NCI-H345 treated with DMSO at 0.1 percent for 48 hours (cell line): ENCODE data around the gene STK10.

Experiments
- DNase-seq: peaks from one replicate; lab custom pipeline; 2025; ENCODE audit not compliant: unreplicated experiment; lab: John Stamatoyannopoulos, UW

STK10 gene

DNA sequence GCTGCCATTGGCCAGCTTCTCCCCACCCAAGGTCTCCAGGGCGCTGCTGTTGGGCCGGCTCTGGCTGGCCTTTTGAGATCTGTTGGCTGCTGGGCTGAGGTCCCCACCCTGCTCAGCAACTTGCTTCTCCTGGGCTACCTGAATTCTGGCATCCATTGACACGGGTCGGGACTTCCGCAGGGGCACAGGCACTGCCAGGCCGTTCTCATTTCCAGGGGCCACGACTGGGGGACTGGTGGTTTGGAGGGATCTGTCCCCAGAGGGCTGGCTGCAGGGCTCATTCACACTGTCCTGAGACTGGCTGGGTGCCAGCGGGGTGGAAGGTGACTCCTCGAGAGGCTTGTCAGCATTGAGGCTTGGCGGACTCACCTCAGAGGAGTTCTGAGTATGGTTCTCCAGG is 94.5 kb downstream of the STK10 start:
- DNase-seq: no peak

DNA sequence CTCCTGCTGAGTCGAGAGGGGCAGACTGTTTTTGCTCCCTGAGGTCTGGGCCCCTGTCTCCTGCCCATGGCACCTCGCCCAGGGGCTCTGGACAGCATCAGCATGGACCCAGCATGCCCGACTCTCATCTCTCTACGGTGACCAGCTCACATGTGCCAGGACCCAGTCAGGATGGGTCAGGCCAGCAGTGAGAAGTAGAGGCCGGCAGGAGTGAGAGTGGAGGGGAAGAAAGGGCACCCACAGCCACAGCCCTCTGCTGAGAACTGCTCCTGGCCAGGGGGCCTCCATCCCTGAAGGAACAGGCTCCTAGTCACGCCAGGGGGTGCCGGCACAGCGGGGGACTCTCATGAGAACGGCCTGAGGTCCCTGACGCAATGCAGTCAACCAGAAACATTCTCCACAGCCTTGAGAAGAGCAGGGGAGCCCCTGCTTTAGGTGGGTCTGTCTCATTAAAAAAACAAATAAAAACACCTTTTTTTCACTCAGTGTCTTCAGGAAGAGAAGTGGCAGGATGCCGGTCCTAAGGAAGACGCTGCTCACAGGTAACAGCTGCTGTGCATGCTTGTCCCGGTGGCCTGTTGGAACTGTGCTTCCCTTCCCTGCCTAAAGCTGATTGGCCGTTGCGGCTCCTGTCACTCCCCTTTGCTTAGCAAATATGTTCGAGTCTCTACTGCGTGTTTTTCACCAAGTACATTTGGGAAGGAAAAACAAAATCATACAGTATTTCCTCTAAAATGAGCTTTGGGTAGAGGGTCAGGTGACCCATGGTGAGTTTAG is 95.9 kb downstream of the STK10 start:
- DNase-seq: no peak

DNA sequence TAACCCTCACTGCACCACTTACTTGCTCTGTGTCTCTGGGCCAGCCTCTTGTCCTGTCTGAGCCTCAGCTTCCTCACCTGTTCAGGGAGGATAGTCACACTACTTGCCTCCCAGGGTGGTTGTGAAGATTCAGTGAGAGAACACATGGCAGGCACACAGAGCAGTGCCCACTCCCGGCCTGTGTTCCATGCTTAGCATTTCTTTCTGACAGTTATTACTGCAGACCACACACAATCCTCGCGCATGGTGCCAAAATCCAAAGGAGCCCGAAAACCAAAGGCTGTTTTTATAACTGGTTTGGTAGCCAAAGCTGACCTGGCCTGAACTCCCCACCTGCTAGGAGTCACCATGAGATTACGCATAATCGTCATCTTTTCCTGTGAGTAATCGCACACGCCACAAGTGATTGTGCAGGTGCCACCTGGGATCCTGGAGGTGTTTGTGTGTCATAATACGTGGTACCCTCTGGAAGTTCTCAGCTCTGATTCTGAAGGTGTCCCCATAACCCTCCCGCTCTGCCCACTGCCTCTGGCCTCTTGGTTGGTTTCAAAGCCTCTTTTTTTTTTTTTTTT is 97.0 kb downstream of the STK10 start:
- no peak for DNase-seq

DNA sequence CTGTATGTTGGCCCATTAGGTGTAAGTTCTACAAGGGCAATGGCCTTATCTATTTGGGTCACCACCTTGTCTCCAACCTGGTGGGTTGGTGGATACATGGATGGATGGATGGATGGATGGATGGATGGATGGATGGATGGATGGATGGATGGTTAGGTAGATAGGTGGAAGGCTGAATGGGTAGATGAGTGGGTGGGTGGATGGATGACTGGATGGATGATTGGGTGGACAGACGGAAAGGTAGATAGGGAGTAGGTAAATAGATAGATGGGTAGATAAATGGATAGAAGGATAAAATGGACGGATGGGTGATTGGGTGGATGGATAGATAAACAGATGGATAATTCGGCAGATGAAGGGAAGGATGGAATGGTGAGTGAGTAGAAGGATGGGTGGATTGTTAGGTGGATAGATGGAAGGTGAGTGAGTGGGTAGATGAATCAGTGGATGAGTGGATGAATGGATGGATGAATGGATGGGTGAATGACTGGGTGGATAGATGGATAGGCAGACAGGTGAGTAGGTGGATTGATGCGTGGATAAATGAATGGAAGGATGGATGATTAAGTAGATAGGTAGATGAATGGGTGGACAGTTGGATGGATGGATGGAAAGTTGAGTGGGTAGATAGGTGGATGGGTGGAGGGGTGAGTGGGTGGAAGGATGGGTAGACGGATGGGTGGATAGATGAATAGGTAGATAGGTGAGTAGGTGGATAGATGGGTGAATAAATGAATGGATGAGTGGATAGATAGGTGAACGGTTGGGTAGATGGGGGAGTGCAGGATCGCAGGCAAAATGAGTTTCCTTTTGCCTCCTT is 98.5 kb downstream of the STK10 start:
- no peak for DNase-seq

DNA sequence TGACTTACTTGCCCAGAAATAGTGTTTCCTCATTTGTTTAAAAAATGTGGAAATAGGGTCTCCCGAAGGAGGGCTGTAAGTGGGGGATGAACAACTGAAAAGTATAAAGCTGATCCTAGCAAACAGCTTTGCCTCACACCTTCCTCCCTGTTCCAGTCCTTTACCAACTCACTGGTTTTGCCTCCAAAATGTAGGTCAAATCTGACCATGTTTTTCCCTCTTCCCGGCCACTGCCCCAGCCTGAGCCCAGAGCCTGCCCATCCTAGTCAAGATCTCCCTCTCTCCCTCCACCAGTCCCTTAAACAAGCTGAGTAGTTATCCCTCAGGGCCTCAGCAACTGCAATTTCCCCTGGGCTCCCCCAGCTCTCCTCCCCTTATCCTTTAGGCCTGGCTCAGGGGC is 99.2 kb downstream of the STK10 start:
- no peak for DNase-seq

DNA sequence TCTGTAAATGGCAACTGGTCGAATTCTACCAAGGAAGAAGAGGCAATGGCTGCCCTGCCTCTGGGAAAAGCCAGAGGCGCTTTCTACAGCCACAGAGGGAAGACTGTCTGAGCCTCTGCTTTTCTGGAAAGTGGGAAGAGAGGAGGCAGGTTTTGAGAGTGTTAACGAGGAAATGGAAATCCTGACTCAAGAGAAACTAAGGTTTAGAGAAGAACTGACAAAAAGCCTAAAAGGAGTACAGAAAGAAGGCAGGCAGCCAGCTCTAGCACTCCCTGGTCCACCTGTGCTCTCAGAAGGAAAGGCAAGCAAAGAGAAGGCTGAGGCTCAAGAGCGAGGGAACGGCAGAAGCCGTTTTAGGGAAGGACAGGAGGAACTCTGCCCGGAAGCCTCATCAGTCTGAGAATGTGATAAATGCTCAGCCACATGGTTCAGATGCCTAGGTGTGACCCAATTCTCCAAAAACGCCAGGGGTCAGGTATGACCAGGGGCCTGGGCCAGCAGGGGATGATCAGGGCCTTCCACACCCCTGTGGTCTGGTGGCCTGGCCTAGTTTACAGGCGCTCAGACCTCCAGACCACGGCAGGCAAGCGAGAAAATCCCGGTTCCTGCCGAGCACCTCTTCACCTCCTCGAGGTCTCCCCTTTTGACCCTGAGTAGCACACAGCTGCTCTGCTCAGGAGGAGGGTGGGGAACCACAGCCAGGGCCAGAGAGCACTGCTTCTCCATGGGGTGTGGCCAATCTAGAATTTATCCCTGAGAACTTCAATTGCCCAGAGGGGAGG is 101.6 kb downstream of the STK10 start:
- DNase-seq: no peak

DNA sequence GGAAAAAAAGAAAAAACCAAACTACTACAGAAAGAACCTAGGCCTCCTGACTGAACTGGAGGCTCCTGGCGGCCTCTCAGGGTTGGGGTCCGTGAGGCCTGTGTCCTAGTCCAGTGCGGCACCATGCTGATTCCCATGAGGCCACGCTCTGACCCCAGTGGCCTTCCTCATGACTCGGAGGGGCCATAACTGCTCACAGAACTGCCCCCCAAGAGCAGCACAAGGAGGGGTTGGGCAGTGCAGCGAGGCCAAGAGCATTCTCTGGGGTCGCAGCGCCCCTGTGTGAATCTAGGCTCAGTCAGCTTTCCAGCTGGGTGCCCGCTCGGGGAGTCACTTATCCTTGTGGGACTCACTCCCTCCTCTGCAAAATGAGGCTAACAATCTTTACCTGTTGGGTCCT is 102.3 kb downstream of the STK10 start:
- no peak for DNase-seq

DNA sequence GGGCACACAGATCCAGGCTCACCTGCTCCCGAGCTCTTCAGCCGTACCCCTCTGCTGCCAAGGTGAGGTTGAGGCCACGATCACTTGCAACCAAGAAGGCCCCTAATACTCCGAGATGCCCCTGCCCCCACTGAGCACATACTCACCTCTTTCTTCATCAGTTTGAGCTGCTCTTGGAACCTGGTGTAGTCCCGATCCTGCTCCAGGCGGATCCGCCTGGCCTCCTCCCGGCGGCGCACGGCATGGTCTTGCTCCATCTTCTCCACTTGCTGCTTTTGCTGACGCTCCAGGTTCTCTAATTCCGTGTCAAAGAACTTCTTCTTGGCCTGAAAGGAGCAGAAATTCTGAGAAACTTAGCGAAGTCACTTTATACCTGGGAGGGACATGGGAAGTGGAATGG is 105.8 kb downstream of the STK10 start:
- DNase-seq: no peak

DNA sequence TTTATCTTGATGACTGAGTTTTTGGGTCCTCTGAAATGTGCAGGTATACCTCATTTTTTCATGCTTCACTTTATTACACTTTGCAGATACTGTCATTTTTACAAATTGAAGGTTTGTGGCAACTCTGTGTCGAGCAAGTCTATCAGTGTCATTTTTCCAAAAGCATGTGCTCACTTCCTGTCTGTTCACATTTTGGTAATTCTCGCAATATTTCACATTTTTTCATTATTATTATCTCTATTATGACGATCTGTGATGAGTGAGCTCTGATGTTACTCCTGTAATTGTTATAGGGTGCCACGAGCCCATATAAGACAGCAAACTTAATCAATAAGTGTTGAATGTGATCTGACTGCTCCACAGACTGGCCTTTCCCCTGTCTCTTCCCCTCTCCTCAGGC is 108.1 kb downstream of the STK10 start:
- no peak for DNase-seq

DNA sequence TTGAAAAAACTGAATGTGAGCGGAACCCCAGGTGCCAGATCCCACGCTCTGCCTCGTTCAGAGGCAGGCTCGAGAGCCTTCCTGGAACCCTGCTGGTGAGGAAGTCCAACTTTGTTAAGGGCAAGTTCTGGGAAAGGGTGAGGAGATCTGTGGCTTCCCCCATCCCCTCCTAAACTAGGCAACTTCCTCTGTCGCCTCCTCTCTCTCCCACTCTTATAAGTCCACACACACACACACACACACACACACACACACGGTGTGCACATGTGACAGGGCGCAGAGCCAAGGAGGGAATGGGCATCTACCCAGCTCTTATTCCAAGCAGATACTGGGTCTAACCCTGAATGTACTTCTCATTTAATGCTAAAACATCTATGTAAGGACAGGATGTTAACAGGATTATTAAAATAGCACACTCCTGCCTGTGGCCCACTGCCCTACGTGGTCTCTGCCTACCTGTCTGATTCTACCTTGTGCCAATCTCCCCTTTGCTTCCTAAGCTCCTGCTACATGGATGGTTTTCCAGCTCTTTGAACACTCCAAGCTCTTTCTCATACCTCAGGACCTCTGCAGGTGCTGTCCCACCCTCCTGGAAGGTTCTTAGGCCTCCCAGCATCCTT is 109.2 kb downstream of the STK10 start:
- DNase-seq: no peak

DNA sequence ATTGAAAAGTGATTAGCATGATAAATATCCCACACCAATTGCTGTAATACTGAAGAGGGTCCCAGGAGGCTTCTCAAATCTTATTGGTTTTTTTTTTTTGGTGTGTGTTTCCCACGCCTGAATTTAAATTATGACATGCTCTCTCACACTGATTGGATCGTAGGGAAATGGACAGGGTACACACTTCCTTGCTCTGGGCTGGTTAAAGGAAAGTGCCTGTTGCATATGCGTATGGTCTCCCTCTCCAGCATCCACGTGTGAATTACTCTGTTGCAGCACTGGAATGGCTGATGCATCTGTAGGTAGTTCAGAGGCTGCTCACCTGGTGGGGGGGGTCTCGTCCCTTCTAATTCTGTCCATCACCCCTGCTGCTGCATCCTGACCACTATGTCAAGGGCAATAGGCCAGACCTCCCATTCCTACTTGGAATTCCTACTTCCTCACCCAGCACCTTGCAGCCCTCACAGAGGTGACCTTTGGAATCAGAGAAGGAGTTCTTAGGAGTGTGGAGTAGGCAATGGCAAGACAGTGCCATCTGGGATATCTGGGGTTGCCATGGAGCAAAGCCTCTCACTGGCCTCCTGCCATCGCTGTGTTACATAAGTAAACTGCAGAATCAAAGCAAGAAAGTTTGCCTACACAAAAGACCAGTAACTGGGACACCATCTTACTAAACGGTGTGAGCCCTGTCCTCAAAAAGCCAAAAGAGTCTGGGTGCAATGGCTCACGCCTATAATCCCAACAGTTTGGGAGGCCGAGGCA is 110.2 kb downstream of the STK10 start:
- DNase-seq: no peak

DNA sequence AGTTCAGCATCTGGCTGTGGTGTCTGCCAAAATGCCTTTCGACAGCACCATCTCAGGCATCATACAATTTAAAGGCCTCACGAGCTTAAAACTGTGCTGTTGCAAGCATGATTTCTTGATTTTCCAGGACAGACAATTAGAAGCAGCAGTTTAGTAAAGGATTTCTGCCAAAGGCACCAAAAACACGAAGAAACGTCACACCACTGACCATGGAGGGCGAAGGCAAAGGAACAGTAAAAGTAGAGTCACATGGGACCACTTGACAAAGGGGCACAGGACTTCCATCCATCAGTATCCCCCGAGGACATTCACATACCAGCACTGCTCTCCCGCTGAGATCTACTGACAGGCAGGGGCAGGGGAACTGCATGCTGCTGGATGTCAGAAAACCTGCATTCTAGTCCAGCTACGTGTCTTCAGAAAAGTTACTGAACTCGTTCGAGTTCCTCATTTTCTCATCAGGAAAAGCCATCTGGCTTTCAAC is 111.2 kb downstream of the STK10 start:
- DNase-seq: no peak

DNA sequence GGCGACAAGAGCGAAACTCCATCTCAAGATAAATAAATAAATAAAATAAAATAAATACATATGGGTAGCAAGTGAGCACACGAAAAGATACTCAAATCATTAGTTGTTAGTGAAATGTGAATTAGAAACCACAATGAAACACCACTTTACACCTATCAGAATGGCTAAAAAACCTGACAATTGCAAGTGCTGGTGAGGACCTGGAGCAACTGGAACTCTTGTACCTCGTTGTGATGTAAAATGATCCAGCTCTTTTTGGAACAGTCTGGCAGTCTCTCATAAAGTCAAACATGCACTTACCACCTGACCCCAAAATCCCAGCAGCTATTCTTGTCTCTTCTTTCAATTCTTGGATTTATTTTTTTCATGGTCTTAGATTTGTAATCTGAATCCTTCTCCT is 112.4 kb downstream of the STK10 start:
- DNase-seq: no peak

DNA sequence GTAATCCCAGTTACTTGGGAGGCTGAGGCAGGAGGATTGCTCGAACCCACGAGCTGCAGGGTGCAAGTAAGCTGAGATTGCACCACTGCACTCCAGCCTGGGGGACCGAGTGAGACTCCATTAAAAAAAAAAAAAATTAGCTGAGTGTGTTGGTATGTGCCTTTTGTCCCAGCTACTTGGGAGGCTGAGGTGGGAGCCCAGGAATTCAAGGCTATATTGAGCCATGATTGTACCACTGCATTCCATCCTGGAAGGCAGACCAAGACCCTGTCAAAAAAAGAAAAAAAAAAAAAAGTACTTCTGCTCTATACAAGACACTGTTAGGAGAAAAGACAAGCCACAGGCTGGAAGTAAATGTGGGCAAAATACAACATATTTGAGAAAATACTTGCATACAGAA is 113.1 kb downstream of the STK10 start:
- DNase-seq: no peak

DNA sequence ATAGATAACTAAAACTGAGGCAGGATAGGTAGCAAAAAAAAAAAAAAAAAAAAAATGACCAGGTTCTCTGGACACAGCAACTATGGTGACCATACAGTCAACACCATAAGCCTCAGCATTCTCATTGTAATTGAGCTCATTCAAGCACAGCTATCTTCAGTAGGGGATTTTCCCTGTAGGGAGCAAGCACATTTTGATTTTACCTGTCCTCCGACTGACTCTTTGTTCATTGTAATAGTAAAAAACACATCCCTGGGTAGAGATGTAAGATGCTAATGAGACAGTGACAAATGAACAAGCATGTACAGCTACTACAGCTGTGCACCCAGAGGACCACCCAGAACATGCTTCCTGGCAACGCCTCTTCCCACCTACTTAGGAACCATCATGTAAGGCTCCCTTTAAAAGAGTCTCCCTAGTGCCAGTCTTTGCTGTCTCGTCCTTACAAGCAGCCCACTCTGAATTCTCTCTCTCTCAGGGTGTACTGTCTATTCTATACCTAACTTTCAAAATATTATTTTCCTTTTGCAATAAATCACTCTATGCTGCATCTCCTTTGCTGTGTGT is 116.6 kb downstream of the STK10 start:
- DNase-seq: no peak

DNA sequence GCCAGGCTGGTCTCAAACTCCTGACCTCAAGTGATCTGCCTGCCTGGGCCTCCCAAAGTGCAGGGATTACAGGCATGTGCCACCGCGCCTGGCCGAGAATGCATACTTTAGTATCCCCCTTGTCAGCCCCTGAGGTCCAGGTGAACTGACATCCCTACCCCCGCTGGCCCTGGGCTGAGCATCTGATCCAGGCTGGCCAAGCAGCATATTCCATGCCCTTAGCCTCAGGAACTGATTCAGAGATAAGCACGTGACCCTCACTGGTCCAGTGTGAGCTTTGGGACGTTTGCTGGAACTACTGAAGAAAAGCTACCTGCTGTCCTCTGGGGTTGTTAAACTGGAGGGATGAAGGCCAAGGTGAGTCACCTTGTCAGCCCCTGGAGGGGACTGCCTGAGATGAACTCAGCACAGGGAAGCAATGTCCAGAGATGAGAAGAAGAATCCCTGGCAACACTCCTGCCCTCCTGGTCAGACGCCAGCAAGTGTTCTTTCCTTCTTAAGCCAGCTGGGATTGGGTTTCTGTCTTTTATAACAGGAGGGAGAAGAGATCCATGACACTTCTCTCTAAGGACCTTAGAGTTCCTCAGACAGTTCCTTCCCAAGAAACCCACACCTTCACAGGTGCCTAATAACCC is 122.5 kb downstream of the STK10 start:
- DNase-seq: no peak

DNA sequence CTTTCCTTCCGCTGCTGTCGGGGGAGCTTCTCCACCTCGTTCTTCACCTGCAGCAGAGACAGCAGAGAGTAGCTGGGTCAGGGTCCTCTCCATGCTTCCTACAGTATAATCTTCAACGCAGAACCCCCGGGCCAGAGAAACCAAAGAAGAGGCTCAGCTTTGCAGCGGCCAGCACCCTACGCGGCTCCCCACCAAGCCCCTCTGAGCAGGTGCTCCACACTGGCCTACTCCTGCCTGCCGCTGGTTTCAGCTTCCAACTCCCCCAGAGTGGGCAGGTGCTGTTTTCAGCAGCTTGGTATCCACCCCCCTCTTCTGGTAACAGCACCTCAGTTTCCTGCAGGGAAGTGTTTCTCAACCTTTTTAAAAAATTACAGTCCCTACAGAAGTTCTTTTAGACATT is 123.3 kb downstream of the STK10 start:
- no peak for DNase-seq

DNA sequence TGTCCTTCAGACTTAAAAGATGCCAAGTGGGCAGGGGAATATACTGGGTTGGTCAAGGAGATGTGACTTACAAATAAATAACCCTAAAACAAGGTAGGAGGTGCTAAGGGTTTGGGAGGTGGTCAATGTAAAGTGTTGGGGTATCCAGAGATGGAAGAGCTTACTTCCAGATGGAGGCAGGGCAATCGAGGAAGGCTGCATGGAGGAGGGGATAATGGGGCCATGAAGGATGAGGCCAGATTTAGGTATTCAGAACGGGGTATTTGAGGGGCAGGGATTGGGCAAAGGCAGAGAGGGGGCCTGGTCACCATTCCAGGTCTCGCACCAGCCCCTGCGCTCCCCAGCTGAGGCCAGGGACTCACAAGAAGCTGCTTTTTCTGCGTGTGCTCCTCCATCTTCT is 123.7 kb downstream of the STK10 start:
- DNase-seq: no peak
